ENCODE results near the gene HDAC8.
"Not testable (repeated sequence)": the region's sequence is repeated elsewhere in the genome, so short reads cannot be mapped to it uniquely, and the experiment has no call there.

HDAC8 gene

DNA sequence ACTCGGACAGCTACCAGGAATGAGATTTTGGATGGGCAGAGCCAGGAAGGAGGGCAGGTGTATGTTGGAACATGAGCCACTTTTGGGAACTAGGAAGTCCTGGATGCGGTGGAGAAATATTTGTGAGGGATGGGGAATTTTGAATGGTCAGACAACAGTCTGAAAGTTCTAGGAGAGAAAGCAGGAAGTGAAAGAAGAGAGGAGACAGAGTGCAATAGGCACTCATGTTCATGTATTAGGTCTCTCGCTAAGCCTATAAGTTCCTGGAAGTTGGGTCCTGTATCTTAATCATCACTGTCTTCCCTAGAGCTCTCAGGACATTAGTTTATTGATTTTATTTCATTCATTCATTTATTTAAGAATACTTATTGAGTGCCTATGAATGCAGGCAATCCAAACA lies 201.2 kb downstream of the HDAC8 start:
- no peak for DNase-seq

GRCh38 chrX:72368796-72369195 lies 203.8 kb downstream of the HDAC8 start:
- no peak for DNase-seq

- no peak for DNase-seq
These were observed 205.1 kb downstream of the HDAC8 start for GRCh38 chrX:72367516-72367915.

GRCh38 chrX:72366701-72367454 lies 205.8 kb downstream of the HDAC8 start:
- DNase-seq = no peak

DNA sequence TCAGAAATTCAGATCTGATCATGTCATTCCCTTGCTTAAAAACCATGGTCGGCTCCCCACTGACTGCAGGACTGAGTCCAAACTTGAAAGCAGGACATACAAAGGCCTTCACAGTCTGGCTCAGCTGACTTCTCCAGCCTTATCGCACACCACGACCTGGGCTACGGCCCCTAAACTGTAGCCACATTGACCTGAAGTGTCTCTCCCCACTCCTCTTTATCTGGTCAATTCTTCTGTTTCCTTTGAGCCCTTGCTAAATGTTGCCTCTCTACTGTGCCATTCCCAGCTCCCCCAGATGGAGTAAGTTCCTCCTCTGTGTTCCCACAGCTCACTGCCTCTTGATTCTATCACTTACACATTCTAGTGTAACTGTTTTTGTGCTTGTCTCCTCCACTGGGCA lies 206.5 kb downstream of the HDAC8 start:
- DNase-seq = no peak

- no peak for DNase-seq
These were observed 207.5 kb downstream of the HDAC8 start for GRCh38 chrX:72365126-72365525.

GRCh38 chrX:72360326-72360725 lies 212.3 kb downstream of the HDAC8 start:
- DNase-seq = no peak

- DNase-seq = no peak
These were observed 214.3 kb downstream of the HDAC8 start for GRCh38 chrX:72358313-72358712.

- DNase-seq = no peak
These were observed 219.9 kb downstream of the HDAC8 start for GRCh38 chrX:72352786-72353185.

DNA sequence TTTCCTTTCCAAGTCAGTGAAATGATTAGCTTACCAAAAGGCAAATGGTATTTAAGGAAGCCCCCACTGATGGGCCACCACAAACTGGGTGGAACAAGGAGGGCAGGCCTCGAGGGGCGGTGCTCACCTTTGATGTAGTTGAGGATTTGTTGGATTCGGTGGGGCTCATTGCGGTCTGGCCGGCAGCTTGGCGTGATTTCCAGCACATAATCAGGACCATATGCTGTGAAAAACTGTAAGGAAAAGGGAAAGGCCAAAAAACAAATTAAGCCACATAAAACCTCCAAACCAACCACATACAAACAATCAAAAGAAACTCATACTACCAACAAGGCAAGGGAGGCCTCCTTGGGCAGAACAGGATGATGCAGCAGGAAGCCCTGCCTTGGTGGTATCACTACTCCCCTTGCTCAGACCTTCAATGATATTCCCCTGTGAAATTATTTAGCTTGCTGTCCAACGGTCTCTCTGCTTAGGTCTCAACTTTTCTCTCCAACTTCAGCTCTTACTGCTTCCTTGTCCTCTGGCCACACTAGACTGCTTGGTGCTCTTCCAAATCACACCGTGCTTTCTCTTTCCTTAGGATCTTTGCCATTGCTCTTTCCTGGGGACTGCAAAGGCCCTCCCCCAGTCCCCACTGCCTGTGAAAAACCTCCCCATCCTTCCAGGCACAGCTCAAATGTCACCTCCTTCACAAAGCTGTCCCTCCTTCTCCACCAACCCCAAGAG lies 220.9 kb downstream of the HDAC8 start:
- no peak for DNase-seq

GRCh38 chrX:72349190-72349589 lies 223.5 kb downstream of the HDAC8 start:
- DNase-seq = no peak

GRCh38 chrX:72348247-72348979 lies 224.2 kb downstream of the HDAC8 start:
- DNase-seq = no peak

DNA sequence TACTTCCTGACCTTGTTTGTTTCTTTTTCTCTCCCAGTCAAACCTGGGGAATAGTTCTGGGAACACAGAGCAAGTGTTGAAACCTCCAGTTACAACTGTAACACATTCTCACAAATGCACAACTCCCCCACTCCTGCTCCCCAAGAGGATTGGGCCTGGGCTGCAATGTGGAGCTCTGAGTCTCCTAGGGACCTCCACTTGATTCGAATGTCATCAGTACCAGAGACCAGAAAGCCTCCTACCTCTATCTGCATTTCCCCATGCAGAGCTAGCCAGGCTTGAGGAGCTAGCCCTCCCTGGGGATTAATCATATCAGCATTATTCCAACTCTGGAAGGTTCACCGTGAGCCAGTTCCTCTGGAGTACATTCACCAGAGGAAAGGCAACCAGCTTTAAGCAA lies 225.3 kb downstream of the HDAC8 start:
- DNase-seq = no peak

DNA sequence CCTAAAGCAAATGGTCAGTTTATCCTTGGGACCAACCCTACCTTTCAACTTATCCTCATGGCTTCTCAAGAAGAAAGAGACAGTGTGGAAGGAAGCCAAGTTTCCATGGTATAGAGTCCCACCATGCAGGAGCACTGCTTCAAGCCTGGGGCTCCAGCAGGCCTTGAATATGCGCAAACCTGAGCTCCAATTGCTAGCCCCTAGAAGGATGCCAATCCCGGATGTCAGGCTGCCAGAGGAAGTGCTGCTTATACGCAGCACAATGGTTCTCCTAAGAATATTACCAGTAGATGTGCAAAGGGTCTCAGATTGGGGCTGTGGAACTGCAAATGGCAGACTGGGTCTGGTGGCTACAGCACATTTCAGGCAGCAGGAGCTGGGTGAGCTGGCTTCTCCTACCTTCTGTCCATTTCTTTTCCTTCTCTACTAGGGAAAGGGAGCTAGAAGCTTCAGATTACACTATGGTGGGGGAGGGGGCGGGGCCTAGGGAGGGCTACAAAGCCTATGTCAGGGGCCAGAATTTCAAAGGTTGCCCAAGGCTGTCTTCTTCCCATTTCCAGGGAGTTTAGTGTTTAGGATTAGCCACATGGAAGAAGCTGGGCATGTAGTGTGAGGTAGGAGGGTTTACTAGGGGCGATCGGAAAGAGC lies 226.2 kb downstream of the HDAC8 start:
- DNase-seq = no peak

DNA sequence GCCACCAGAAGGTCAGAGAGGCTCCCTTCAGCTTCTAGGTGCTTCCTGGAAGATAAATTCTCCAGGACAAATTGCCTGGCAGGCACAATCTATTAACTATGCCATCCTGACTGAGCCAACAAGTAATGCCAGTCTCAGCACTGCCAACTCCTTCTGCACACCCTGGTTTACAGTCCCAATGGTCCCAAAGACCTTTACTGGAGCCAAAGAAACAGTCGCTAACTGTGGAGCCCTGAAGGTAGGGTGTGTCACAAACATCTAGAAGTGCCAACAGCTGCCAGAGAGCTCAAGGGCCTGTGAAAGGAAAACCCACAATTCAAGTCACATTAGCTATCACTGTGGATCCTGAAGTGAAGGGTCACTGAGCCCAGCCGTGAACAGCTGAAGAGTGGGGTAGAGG lies 232.0 kb downstream of the HDAC8 start:
- no peak for DNase-seq

- DNase-seq = no peak
These were observed 232.6 kb downstream of the HDAC8 start for GRCh38 chrX:72340041-72340440.

DNA sequence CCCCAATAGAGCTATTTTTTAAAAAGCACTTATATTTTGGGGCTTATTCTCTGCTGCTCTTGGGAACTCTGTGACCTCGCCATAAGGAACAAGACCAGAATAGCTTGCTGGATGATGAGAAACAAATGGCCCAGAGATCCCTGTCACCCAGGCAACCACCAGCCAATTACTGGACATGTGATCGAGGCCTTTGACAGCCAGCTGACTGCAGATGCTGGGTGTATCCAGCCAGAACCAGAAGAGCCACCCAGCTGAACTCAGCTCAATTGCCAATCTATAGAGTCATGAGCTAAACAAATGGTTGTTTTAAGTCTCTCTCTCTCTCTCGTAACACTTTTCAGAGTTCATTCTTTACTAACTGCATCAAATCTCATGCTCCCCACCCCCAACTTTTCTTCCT lies 242.5 kb downstream of the HDAC8 start:
- DNase-seq = no peak

DNA sequence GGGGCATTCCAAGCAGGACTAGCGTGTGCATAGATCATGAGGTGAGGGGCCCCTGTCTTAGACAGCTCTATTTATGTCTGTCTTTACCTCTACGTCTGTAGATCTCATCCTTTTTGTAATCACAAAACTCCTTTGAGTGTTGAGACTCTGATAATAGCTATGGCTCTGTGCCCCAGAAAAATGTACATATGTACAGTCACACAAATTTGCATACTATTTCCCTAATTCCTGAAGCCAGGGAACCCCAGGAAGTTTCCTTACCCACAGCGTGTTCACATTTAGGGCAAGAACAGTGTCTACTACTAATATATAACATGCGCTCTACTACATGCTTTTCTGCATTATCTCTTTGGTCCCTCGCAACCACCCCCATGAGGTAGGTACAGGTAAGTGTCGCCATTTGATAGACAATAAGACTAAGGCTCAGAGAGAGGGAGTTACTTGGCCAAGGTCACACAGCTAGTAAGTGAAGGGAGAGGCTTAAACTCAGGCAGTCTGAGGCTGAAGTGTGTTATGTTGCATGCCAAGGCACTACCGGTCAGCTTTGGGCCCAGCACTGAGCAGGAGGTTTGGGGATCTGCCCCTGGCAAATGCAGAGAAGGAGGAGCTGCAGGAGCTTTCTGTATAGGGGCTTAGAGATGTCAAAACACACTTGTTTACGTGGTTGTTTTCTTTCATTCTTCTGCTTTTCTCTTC lies 245.9 kb downstream of the HDAC8 start:
- DNase-seq = no peak

DNA sequence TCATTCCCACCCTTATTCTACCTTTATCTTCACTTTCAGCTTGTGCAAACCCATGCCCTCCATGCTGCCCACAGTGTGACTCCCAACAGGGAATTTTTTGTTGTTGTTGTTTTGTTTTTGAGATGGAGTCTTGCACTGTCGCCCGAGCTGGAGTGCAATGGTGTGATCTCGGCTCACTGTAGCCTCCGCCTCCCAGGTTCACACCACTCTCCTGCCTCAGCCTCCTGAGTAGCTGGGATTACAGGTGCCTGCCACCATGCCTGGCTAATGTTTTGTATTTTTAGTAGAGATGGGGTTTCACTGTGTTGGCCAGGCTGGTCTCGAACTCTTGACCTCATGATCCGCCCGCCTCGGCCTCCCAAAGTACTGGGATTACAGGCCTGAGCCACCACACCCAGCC lies 253.0 kb downstream of the HDAC8 start:
- not testable (repeated sequence) for DNase-seq

GRCh38 chrX:72317139-72317538 lies 255.5 kb downstream of the HDAC8 start:
- DNase-seq = no peak

DNA sequence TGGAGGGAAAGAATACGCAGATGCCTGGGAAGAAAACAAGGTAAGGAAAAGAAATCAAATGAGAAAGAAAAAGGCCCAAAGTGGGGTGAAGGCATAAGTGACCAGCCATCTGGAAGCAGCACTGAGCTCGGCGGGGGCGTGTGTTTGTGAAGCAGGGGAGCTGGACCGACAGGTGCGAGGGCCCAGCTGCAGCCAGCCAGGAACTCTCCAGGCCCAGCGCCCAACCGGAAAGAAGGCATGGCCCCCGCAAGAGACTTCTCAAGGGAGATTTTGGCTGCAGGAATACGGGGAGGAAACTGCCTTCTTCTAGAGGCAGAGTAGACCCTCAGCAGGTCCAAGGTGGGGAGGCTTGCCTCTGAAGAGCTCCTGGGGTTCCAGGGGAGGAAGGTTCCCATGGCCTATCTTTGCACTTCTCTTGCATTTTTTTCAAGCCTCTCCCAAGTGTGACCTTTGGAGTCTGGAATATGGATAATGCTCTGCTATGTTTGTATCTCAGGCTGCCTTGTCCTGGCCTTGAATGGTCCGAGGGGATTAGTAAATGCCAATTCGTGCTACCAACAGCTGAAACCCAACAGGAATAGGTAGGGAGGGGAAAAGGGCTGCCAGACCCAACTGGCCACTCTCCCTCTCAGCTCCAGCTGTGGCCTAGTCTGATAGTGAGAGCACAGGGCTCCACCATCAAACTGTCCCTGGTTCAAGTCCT lies 256.1 kb downstream of the HDAC8 start:
- no peak for DNase-seq

- DNase-seq = no peak
These were observed 257.8 kb downstream of the HDAC8 start for GRCh38 chrX:72314881-72315280.

Data from bone marrow (tissue), 2 donors.